Endometrial microvascular endothelial cells (primary cell): ENCODE results near the gene ARHGEF17. TPM values are rescaled to one million over a fixed set of nuclear protein-coding genes. Genes with fewer than 3 reads are reported as not detected.

Experiments used
- in situ Hi-C: cut with HindIII; loops from 2 replicates; pipeline ENCODE4 v1.10.0; 2017; ENCODE audit warnings: low sequenced_read_pairs, low pct_unique_long_range_greater_than_20kb; ENCODE audit errors: inconsistent ontology term
- total RNA-seq: library from RNA; depleted of rRNA; stranded (reverse); fragments of >200 nt; gene quantifications from one replicate; pipeline ENCODE4 v1.2.3, GENCODE V29; 2015; ENCODE audit errors: inconsistent ontology term

Gene ARHGEF17
- total RNA-seq, 1 donor from 2014 or later, result 11.3 TPM

- in situ Hi-C loops, result no loop called here
Observed at GRCh38 chr11:73406131-73406530, 98.1 kb downstream of the ARHGEF17 start.

DNA sequence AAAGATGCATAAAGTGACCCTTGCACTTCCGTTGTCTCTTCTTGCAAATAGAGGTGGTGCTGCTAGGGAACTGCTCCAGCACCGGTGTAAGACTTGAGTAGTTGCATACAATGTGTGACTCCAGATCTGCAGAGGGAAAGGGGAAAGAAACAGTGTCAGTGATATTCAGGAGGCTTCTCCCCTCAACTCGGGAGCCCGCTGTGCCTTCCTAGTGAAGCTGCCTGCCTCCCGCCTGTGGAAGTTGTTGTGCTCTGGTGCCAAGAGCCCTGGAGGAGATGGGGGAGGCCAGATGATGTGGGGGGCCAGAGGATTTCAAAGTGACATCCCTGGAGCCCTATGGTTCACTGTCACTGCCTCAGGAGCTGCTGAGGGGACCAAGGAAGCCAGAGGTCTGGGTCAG, 98.5 kb downstream of the ARHGEF17 start:
- in situ Hi-C loops, result no loop called here

- in situ Hi-C loops, result no loop called here
Observed at GRCh38 chr11:73409431-73409830, 101.4 kb downstream of the ARHGEF17 start.

DNA sequence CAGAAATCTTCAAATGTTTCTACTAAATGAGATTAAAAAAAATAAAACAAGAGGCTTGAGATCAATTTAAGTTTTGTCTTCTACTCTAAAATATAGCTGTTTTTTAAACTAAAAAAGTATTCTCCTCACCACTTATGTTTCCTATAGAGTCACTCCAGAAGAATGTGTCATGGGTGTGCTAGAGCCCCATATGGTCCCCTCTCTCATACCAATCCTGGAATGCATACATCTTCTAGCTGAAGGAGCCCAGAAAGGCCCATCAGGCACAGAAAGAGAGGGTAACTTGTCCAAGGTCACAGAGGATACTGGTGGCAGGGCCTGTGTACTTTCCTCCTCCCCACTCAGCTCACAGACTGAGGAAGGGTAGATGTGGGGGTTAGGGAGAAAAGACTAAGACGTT, 102.6 kb downstream of the ARHGEF17 start:
- in situ Hi-C loops, result no loop called here

DNA sequence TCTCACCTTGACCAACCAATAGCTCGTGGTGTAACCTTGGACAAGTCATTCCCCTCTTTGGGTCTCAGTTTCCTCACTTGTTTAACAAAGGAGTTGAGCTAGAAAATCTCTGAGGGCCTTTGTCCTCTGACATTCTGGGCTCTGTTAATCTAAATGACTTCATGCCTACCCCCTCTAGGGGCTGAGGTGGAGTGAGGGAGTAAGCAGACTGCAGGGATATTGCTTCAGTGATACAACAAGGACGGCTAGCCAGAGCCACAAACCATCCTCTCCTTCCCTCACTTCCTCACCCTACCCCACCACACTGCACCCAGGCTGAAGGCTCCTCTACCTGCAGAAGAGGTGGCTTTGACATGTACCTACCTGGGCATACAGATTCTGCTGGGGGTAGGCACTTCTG, 103.0 kb downstream of the ARHGEF17 start:
- in situ Hi-C loops, result no loop called here

GRCh38 chr11:73412308-73412707, 104.2 kb downstream of the ARHGEF17 start:
- in situ Hi-C loops, result no loop called here

DNA sequence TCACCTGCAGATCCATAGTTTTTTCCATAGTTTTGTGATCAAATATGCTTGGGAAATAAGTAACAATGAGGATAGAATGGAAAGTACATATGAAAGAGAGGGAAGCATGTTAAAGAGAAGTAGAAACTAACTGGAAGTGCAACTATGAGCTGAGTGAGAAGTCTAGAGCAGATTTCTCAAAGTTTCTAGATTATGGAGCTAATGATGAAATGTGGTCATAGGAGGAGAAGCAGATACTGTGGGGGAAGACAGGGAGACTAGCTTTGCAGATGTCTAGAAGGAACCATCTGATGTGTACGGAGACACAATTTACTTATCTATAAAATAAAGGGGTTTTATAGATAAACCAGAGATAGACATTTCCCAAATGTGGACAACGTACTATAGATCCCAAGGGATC, 105.2 kb downstream of the ARHGEF17 start:
- in situ Hi-C loops, result no loop called here

- in situ Hi-C loops, result no loop called here
Observed at GRCh38 chr11:73414977-73415651, 107.0 kb downstream of the ARHGEF17 start.

DNA sequence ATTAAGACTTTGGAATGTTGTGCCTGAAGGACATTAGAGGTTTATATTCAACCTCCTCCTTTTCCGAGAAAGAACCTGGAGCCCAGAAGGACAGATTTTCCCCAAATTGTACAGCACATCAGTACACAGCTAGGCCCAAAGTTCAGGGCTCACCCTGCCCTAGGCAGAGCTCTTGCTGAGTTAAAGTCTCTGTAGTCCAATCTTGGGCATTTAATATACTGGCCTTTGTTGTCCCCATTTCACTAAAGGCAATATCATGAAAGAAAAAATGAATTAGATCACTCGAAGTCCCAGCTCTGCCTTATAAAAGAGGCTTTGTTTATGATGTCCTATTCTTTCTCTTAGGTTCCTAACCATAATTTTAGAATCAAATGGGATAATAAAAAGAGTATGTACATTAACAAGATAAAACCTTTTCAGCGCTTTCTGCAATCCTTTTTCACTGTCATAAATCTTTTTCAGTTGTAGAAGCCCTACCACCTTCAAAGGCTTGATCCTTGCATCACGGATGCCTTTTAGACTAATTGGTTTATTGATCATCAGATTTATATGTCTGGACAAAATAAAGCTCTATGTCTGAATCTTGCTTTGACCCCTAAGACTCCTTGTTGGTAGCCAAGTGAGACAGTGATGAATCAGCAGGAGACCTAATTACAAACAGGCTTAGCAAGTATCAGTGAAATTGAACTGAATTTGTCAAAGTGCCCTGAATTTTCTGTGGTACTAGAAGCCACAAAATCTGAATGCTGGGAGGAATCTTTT, 108.0 kb downstream of the ARHGEF17 start:
- in situ Hi-C loops, result no loop called here

GRCh38 chr11:73416786-73417185, 108.7 kb downstream of the ARHGEF17 start:
- in situ Hi-C loops, result no loop called here

Other genes with a start within 250 kb of the ARHGEF17 start
- 15.5 TPM for gene FCHSD2, start 166.0 kb upstream of the ARHGEF17 start, total RNA-seq
- 9.0 TPM for gene P2RY2, start 90.0 kb upstream of the ARHGEF17 start, total RNA-seq
- gene P2RY6, start 35.9 kb upstream of the ARHGEF17 start, total RNA-seq, result not detected
- 10.8 TPM for gene RELT, start 68.1 kb downstream of the ARHGEF17 start, total RNA-seq